Measurements from ENCODE around the gene GPATCH11. TPM values are rescaled to one million over a fixed set of nuclear protein-coding genes. Genes with fewer than 3 reads are reported as not detected.

Gene GPATCH11
- polyA plus RNA-seq, 1 donor (not counting 4 experiments of a cell fraction or from before 2014, with no cell fraction given) = 4.9 TPM

DNA sequence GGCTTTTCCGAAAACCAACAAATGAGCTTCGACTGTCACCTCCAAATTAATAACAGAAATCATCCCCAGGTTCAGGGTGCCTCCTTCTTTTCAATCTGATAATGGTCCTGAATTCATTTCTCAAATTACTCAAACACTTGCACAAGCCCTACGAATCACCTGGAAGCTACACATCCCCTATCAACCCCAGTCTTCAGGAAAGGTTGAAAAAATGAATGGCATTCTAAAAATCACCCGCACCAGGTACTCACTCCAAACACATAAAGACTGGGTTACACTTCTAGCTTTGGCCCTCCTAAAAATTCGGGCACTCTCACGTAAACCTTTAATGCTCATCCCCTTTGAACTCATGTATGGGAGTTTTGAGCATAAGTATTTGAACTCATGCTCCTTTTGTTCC lies 48.6 kb downstream of the GPATCH11 start:
- no peak overlapping the region for H3K27ac ChIP-seq (ENCODE audit: control insufficient read depth, insufficient read depth, low read length)
- no peak overlapping the region for H2AFZ ChIP-seq (ENCODE audit: control insufficient read depth, low read length)
- no peak overlapping the region for H3K9ac ChIP-seq (ENCODE audit: control insufficient read depth, extremely low read depth, insufficient read depth, low read length)
- no peak overlapping the region for H3K4me3 ChIP-seq (ENCODE audit: control insufficient read depth in 2 of 3, extremely low read depth in 1 of 3, insufficient read depth in 2 of 3, low read depth in 1 of 3, low read length in 3 of 3)
- no peaks in the 10 kb centered on the region for H4K20me1 ChIP-seq (ENCODE audit: control insufficient read depth, extremely low read depth, insufficient read depth, low read length)
- no peaks in the 10 kb centered on the region for H3K27me3 ChIP-seq (ENCODE audit: control insufficient read depth, extremely low read depth, insufficient read depth, low read length)
- H3K36me3 ChIP-seq (ENCODE audit: control insufficient read depth in 2 of 2, extremely low read depth in 1 of 2, insufficient read depth in 2 of 2, low read length in 2 of 2) = peaks cover 16 to 32% of the 10 kb centered on the region in 2 experiments
- DNase-seq (ENCODE audit: low read depth, low spot score) (no peak), FAIRE-seq (no peak)
- peaks cover 17% of the 10 kb centered on the region for H3K79me2 ChIP-seq (ENCODE audit: control insufficient read depth, insufficient read depth, low read length)
- no peaks in the 10 kb centered on the region for H3K9me1 ChIP-seq (ENCODE audit: control insufficient read depth, extremely low read depth, insufficient read depth, low read length)
- H3K4me1 ChIP-seq (ENCODE audit: control insufficient read depth, extremely low read depth, insufficient read depth, low read length) = no peaks in the 10 kb centered on the region
- no peak overlapping the region for H3K4me2 ChIP-seq (ENCODE audit: control insufficient read depth, extremely low read depth, insufficient read depth, low read depth, low read length)
- dilution Hi-C loops (cut with MboI; ENCODE audit: extremely low pct_ligation_motif_present, low sequenced_read_pairs) = no loop called here
- TF ChIP-seq, protein P1, sequence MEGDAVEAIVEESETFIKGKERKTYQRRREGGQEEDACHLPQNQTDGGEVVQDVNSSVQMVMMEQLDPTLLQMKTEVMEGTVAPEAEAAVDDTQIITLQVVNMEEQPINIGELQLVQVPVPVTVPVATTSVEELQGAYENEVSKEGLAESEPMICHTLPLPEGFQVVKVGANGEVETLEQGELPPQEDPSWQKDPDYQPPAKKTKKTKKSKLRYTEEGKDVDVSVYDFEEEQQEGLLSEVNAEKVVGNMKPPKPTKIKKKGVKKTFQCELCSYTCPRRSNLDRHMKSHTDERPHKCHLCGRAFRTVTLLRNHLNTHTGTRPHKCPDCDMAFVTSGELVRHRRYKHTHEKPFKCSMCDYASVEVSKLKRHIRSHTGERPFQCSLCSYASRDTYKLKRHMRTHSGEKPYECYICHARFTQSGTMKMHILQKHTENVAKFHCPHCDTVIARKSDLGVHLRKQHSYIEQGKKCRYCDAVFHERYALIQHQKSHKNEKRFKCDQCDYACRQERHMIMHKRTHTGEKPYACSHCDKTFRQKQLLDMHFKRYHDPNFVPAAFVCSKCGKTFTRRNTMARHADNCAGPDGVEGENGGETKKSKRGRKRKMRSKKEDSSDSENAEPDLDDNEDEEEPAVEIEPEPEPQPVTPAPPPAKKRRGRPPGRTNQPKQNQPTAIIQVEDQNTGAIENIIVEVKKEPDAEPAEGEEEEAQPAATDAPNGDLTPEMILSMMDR (optimal IDR thresholded peaks at IDR 0.05 in 1 of 3, IDR thresholded peaks at IDR 0.05 in 1 of 3, conservative IDR thresholded peaks at IDR 0.05 in 1 of 3; ENCODE audit: extremely low read depth in 1 of 3, insufficient read depth in 2 of 3, low read length in 3 of 3) = no peak
- no peak for TF ChIP-seq EZH2 (IDR thresholded peaks at IDR 0.05; ENCODE audit: low read length)
- H3K9me3 ChIP-seq (ENCODE audit: control insufficient read depth, low read depth, low read length) = no peaks in the 10 kb centered on the region

DNA sequence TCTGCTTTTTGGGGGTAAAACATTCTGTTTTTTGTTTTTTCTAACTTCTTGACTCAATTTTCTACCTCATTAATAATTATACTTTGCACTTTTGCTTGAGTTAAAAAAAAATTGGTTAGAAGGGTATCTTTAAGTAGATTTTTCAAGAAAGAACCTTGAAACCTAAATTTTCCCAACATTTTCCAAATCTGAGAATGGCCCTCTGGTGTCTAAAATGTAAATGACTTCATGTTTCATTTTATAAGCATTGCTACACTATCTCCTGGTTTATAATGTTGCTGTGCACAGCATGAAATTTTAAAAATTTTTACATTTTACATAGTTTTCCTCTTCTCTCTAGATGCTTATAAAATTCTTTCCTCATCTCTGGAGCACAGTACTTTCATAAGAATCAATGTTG lies 58.2 kb downstream of the GPATCH11 start:
- Histone ChIP-seq H3K27ac (ENCODE audit: control insufficient read depth, insufficient read depth, low read length) (no peak overlapping the region), H4K20me1 (ENCODE audit: control insufficient read depth, extremely low read depth, insufficient read depth, low read length) (no peaks in the 10 kb centered on the region), H3K4me1 (ENCODE audit: control insufficient read depth, extremely low read depth, insufficient read depth, low read length) (no peaks in the 10 kb centered on the region), H3K4me3 (ENCODE audit: control insufficient read depth in 2 of 3, extremely low read depth in 1 of 3, insufficient read depth in 2 of 3, low read depth in 1 of 3, low read length in 3 of 3) (no peak overlapping the region), H3K9me1 (ENCODE audit: control insufficient read depth, extremely low read depth, insufficient read depth, low read length) (no peaks in the 10 kb centered on the region), H3K9ac (ENCODE audit: control insufficient read depth, extremely low read depth, insufficient read depth, low read length) (no peak overlapping the region), H2AFZ (ENCODE audit: control insufficient read depth, low read length) (no peak overlapping the region), H3K9me3 (ENCODE audit: control insufficient read depth, low read depth, low read length) (no peaks in the 10 kb centered on the region), H3K4me2 (ENCODE audit: control insufficient read depth, extremely low read depth, insufficient read depth, low read depth, low read length) (no peak overlapping the region), H3K79me2 (ENCODE audit: control insufficient read depth, insufficient read depth, low read length) (peaks cover 2% of the 10 kb centered on the region), H3K36me3 (ENCODE audit: control insufficient read depth in 2 of 2, extremely low read depth in 1 of 2, insufficient read depth in 2 of 2, low read length in 2 of 2) (peaks cover 19 to 27% of the 10 kb centered on the region in 2 experiments), H3K27me3 (ENCODE audit: control insufficient read depth, extremely low read depth, insufficient read depth, low read length) (no peaks in the 10 kb centered on the region)
- dilution Hi-C loops (cut with MboI; ENCODE audit: extremely low pct_ligation_motif_present, low sequenced_read_pairs) = no loop called here
- no peak for DNase-seq (ENCODE audit: low read depth, low spot score)
- no peak for FAIRE-seq
- TF ChIP-seq EZH2 (IDR thresholded peaks at IDR 0.05; ENCODE audit: low read length) = no peak
- TF ChIP-seq, protein P1 (optimal IDR thresholded peaks at IDR 0.05 in 1 of 3, IDR thresholded peaks at IDR 0.05 in 1 of 3, conservative IDR thresholded peaks at IDR 0.05 in 1 of 3; ENCODE audit: extremely low read depth in 1 of 3, insufficient read depth in 2 of 3, low read length in 3 of 3) = no peak
